ENCODE measurements around the gene FBRSL1.

The FBRSL1 gene

DNA sequence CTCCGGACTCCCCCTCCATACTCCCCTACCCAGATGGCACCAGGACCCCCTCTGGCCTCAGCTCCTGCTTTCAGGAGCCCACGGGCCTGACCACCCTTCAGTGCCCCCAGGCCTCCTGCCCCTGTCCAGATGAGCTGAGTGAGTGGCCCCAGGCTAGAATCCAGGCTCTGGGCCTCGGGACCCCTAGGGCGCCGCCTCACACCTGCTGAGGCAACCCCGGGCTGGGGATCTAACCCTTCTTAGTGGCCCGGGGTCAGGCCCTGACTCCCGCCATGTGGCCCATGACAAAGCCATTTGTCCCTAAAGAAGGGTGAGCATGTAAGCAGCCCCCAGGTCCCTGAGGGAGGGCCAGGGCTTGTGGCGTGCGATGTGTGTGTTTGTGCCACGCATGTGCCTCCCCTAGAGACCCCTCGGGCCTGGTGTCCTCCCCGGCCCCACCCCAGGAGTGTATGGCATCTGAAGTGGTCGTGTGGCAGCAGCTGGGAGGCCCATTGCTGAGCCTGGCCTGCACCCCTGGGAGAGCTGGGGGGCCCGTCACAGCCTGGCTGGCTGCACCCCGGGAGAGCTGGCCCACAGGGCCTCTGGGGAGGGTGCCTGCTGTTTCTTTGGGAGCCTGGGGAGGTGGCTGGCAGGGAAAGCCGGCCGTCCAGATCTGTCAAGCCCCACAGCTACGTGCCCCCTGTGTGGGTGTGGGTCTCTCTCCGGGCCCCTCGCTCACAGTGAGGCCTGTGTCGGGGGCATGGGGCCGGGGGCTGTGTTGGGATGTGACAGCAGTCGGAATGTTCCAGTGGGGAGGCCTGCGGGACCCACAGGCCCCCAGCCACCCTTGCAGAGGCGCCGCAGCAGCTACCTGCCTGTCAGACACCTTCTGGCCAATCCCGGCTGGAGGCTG lies 7.8 kb downstream of the FBRSL1 start:
- DNase-seq (ENCODE audit: low spot score), result no peak

DNA sequence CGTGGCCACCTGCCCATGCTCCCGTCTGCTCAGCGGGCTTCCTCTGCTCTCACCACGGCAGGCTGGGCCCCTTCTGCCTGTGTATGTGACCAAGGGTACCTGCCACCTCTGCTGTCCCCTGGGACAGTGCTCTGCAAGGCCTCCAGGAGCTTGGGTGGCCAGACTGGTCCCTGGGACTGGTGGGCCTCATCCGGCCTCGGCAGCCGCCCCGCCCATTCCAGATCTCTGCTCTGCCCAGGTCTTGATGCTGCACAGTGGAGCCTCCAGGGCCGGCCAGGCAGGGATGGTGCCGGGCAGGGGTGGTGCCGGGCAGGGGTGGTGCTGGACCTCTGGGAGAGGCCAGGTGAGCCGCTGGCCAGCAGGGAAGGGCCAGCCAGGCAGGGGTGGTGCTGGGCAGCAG lies 9.0 kb downstream of the FBRSL1 start:
- DNase-seq (ENCODE audit: low spot score), result no peak

DNA sequence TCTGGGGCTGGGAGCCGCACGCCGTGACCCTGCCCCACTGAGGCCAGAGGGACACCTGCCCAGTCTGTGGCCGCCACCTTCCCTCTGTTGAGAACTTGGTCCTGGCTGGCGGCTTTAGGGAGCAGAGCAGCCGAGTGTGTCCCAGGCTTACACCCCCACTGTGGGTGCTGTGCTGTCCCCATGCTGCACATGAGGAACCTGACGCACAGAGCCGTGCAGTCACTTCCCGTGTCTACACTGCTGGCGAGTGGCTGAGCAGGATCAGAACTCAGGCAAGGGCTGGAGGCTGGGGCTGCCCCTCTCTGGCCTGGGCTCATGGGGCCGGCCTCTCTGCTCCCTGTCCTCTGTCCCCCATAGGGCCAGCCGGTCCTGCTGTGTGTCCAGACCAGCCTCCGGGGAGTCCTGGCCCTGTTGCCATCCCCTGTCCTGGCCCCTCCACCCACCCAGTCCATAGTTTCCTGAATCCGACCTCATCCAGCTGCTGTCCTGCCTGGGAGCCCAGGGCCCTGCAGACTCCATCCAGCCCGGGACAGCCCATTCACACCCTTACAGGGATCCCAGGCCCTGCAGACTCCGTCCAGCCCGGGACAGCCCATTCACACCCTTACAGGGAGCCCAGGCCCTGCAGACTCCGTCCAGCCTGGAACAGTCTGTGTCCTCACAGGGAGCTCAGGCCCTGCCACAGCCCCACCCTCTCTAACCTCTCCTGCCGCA lies 10.3 kb downstream of the FBRSL1 start:
- DNase-seq (ENCODE audit: low spot score), result no peak

DNA sequence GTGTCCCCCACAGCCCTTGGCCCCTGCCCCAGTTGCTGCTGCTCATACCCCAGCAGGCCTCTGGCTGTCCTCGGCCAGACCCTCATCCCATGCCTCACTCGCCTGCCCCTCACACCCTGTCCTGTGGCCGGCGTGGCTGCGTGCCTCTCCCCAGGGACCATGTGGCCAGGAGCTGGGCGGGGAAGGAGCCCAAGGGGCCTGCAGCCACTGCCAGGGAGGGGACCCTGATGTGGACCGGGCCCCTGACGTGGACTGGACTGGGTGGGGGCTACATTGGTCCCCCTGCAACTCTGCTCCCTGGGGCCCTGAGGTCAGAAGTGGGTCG lies 10.9 kb downstream of the FBRSL1 start:
- no peak for DNase-seq (ENCODE audit: low spot score)

DNA sequence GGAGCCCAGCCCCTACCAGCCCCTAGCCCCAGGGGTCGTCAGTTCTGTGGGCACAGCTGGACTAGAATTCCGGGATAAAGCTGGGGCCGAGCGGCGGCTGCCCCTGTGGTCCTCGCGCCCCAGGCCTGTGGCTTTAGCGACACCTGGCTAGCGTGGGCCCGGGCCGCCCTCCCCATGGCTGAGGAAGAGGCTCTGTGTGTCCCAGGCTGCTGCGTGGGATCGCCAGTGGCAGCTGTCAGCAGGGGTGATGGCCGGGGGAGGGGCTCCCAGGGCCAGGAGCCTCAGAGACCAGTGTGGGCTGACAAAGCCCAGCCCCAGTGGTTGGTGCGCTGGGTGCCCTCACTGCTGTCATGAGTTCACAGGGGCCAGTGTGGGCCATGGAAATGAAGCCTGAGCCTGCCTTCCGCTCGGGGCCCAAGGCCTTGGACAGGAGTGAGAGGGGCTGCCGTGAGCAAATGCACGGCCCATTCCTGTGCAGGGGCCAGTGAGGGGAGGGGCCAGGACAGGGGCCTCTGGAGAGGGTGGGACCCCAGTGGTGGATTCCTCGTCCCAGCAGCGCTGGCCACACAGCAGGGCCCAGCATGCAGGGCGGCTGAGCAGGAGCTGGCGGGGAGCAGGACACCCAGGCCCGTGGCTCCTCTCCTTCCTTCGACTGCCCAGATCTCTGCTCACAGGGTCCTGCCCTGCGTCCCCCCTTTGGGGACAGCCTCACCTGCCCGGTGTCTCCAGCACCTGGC lies 11.4 kb downstream of the FBRSL1 start:
- no peak for DNase-seq (ENCODE audit: low spot score)

DNA sequence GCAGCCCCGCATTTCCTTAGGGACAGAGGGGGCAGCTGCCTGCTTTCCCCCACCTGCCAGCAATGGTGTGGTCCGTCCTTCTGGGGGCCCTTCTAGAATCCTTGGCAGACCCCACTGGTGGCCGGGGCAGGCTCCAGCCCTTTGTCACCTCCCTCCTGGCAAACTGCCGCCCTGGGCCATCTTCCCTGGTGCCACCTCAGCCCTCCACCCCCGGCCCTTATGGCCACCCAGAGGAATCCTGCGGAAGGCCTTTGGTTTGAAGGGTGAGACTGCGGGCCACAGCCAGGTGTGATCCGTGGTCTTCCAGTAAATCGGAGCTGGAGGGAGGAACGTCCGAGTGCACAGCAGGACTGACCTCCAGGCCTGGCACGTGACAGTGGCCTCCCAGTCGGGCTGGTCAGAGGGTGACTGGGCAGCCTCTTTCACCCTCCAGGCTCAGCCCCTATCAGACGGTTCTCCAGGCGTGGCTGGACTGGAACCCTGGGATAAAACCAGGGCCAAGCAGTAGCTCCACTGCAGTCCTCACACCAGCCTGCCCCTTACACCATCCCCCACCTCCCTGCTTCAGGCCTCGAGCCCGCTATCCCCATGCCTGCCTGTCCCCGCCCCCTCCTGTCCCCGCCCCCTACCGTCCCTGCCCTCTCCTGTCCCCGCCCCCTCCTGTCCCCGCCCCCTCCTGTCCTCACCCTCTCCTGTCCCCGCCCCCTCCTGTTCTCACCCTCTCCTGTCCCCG lies 12.4 kb downstream of the FBRSL1 start:
- peak; percentile 36 for DNase-seq (ENCODE audit: low spot score)

DNA sequence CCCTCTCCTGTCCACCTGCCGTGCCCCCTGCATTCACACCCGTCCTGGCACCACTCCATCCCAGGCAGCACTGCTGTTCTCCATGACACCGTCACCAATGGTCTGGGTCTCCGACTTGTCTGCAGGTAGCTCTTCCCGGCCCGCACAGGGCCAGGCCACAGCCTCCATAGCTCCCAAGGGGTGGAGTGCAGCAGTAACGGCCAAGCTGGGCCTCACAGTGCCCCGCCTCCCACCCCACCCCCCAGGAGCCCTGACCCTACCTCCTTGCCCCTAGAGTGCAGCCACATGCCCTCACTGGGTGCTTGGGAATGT lies 12.9 kb downstream of the FBRSL1 start:
- DNase-seq (ENCODE audit: low spot score), result no peak

DNA sequence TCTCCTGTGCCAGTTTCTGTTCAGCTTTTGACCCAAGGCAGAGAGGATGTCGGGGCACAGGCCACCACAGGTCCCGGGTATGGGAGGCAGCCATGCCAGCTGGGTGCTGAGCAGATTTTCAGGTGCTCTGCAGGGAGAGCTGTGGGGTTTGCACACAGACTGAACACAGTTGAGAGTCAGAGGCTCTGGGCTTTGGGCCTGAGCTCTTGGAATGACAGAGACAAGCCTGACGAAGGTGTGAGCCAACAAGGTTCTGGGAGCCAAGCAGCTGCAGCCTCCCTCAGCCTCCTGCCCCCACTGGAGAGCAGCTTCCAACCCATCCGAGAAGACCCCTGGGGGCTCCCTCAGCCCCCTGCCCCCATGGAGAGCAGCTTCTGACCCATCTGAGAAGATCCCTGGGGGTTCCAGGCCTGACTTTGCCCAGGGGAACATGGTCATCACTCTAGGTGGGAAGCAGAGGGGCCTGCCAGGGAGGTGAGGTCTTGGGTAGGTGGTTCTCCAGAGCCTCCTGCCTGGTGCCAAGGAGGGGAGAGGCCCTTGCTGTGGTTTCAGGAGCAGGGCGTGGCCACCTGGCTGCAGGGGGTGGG lies 13.8 kb downstream of the FBRSL1 start:
- no peak for DNase-seq (ENCODE audit: low spot score)

DNA sequence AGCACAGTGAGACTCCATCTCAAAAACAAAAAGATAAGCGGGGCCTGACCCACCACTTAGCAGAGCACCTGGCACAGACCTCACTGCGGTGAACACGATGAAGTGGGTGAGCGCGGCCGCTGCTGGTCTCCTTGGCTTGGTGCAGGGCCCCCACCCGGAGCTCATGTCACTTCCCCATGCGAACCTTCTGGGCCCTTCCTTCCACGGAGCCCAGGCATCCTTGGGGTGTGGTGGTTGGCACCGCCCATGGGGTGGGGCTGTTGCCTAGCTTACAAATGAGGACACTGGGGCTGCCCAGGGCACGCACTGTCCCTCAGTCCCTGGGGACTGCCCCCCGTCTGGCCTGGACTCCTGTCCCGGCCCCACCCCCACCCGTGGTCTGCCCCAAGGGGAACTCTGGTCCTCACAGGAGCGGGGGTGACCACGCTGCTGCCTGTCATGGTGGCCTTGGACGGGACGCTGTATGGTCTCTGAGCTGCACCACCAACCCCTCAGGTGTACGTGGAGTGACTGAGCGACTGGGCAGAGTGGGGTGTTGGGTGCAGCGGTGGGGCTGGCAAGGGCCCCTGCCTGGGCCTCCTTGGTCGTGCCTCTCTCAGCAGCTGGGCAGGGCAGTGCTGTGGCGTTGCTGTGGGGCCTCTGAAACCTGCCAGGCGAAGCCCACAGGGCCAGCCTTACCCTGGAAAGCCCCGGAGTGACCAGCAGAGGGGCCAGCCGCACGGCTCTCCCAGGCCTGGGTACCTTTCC lies 15.3 kb downstream of the FBRSL1 start:
- DNase-seq (ENCODE audit: low spot score), result no peak

DNA sequence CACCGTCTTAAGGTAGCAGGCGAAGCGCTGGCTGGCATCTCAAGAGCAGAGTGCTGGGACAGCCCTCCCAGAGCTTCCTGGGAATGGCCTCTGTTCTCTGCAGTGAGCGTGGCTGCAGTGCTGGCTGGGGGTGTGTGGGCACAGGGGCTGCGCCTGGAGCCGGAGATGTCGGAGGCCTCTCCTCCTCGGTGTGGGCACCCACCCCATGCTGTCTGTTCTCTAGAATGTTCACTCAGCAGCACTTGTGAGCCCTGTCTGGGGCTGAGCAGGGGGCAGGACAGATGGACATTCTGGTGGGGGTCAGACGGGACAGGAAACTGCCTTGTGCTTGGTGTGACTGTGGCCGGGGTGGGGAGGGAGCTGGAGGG lies 15.9 kb downstream of the FBRSL1 start:
- DNase-seq (ENCODE audit: low spot score), result no peak

DNA sequence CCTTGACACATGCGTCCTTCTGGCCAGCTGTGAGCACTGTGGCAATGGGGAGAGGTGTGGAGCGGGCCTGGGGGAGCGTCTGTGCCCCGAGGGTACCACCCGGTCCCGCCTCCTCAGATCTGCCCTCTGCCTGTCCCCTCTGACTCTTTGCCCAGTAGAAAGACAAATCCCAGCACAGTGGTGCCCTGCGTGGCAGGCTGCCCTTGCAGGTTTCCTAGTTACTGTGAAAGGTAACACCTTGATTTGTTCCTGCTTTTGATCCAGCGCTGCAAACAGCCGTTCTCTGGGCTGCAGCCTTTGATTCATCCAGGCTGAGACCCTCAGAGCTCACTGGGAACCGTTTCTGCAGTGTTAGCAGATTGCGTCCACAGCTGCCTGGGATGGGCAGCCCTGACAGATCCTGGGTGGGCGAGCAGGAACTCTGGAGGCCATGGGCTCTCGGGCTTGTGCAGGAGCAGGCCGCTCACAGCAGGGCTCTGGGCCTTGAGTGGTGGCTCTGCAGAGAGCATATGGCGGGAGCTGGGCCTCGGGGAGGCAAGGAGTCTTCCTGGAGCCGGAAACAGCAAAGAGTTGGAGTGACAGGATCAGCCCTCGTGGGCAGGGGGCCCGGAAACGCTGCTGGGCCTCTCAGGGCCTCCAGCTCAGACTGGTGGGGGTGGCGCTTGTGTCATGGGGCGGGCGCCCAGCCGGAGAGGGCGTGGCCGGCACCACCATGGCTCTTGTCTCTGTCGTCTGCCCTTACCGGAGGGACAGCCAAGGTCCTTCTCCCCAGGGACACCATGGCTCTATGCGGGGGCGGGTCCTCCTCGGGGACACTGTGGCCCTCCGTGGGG lies 16.6 kb downstream of the FBRSL1 start:
- DNase-seq (ENCODE audit: low spot score), result peak; percentile 85

DNA sequence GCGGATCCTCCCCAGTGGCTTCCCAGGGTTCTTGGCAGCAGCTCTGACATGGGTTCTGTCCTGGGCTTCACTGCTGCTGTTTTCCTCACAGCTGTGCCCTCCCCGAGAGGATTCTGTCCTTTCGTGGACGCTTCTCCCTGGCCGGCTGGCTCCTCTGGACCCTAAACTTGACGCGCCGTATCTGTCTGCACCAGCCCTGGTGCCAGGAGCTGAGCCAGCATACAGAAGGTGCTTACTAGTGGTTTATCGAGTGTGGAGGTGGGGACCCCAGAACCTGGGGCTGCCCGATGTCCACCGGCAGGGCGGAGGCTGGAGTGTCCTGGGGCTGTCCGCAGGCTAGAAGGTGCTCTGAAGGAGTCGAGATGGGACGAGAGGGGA lies 17.2 kb downstream of the FBRSL1 start:
- no peak for DNase-seq (ENCODE audit: low spot score)

DNA sequence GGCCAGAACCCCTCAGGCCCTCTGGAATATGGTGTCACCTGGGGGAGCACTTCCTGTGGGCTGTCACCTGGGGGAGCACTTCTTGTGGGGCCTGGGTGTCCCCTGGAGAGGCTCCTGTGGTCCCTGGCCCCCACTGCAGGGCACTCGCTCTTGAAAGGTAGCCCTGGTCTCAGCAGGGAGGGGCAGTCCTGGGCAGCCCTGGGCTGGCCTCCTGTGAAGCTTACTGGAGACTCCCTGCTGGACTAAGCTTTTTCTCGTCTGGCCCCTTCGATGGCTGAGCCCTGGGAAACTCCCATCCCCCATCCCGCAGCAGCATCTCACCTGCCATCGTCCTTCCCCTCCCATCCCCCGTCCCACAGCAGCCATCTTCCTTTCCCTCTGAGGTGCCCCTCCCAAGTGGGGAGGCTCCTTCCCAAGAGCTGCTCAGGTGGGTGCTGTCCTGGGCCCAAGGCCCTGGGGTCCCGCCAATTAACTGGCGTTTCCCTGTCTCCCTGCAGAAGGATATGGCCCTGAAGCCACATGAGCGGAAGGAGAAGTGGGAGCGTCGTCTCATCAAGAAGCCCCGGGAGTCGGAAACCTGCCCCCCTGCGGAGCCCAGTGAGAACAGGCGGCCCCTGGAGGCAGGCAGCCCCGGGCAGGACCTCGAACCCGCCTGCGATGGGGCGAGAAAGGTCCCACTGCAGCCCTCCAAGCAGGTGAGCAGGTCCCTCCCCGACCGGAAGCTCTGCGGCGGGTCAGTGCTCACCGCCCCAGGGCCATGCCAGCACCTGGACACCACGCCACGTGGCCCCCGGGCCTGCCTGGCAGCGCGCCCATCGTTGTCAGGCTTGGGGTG lies 17.9 kb downstream of the FBRSL1 start:
- DNase-seq (ENCODE audit: low spot score), result no peak

DNA sequence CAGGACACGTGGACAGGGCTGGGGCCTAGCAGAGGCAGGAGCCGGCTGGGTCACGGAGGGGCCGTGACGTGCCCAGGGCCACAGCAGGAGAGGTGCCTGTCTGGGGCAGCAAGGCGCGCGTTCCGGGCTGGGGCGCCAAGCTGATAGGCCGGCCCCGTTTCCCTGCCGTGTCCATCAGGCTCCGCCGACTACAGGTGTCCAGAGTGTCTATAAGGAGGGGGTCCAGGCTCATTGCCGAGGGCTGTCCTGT lies 18.5 kb downstream of the FBRSL1 start:
- no peak for DNase-seq (ENCODE audit: low spot score)

DNA sequence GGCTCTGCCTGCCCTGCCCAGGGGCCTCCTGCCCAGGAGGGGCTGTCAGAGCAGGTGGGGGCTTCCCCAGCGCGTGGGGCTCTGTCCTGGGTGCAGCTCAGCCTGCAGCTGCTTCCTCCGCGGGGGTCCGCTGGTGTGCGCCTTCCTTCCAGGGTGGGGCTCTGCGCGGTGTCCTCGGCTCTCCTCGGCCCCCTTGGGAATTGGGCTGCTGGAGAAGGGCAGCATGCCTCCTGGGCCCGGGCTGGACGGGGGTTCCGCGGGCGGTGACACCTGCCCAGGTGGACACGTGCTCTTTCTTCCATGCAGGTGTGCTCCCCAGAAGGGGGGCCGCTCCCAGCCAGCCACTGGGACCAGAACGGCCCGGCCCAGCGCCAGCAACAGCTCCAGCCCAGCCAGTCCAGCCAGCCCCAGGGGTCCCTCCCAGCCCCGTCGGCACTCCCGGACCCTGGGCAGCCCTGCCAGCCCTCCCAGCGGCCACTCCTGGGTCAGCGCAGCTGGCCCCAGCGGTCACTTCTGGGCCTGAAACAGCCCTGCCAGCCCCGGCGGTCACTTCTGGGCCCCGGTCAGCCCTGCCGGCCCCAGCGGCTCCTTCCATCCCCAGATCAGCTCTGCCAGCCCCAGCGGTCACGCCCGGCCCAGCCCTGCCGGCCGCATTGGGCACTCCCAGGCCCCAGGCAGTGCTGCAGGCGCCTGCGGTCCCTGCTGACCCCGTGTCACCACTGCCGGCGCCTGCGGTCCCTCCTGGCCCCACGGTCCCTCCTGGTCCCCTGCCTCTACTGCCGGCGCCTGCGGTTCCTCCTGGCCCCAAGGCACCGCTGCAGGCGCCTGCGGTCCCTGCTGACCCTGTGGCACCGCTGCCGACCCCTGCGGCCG lies 19.1 kb downstream of the FBRSL1 start:
- DNase-seq (ENCODE audit: low spot score), result no peak

DNA sequence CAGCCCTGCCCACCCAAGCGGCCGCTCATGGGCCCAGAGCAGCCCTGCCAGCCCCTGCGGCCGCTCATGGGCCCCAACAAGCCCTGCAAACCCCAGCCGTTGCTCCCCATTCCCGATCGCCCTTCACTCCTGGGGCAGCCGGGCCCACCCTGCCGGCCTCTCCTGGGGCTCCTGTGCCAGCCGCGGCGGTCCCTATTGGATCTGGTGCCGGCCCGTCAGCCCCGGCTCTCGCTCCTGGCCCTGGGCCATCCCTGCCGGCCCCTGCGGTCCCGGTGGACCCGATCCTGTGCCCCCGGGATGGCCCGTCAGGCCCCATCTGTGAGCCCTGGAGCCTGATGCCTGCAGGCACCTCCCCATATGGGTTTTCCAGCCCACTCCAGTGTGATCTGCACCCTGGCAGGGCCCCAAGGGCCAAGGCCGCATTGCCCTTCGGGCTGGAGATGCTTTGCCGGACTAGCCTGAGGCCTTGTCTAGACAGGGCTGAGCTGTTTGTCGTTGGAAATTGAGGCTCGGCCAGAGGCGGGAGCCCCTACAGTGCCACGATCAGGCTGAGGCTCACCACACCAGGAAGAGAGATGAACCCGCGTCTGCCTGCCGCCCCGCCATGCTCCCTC lies 20.3 kb downstream of the FBRSL1 start:
- DNase-seq (ENCODE audit: low spot score), result no peak

DNA sequence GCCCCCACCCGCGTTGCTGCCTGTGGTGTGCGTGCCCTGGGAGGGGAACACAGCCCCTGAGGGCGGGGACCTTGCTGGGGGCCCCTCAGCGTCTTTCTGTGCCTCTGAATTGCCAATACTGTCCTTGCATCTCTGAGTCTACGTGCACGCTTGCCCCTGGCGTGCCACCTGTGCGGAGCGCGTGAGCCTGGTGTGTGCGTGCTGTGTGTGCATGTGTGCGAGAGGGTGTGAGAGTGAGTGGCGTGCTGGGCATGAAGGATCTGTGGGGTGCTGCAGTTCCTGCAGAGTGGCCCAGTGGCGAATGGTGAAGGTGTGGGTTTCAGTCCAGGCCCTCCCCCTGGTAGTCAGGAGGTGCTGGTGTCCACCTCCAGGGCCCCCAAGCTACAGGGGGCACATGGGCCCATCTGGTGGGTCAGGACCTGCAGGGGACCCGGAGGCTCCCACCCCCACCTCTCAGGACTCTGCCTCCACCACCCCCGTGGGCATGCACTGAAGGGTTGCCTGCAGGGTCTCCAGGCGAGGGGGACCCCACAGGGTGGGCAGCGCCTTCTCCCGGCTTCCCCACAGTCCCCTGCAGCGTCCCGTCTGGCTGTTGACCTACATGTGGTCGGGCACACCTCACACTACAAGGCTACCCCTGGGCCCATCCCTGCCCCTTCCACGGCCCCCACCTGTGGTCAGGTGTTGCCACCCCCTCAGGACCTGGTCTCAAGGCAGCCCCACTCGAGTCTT lies 21.0 kb downstream of the FBRSL1 start:
- DNase-seq (ENCODE audit: low spot score), result no peak

Measured in COLO829 (cell line).